Muscle layer of colon (tissue), 2 donors: Measurements from ENCODE around the gene EZH1.
A peak's percentile ranks its signal among the peaks of the same experiment; 100 is the strongest.

Source experiments
- H3K27ac ChIP-seq: one replicate; pipeline ENCODE4 v1.7.0; 2013; ENCODE audit warnings: low read depth, mild to moderate bottlenecking, low read length, moderate library complexity
- H3K27me3 ChIP-seq, 2 donors: one replicate each; pipeline ENCODE4 v1.7.0; 2013; ENCODE audit warnings: low read length in 2 of 2, mild to moderate bottlenecking in 2 of 2; ENCODE audit not compliant: insufficient read depth in 2 of 2, control insufficient read depth in 1 of 2
- H3K36me3 ChIP-seq: one replicate; pipeline ENCODE4 v1.7.0; 2013; ENCODE audit warnings: mild to moderate bottlenecking, low read length; ENCODE audit not compliant: insufficient read depth
- H3K4me1 ChIP-seq: one replicate; pipeline ENCODE4 v1.7.0; 2013; ENCODE audit warnings: mild to moderate bottlenecking, low read length; ENCODE audit not compliant: insufficient read depth
- H3K4me3 ChIP-seq, 2 donors: one replicate each; pipeline ENCODE4 v1.7.0; 2013; ENCODE audit warnings: low read length in 2 of 2, low read depth in 1 of 2, mild to moderate bottlenecking in 1 of 2, moderate library complexity in 1 of 2
- H3K9ac ChIP-seq: one replicate; pipeline ENCODE4 v1.7.0; 2013; ENCODE audit warnings: low read length
- H3K9me3 ChIP-seq: one replicate; pipeline ENCODE4 v1.7.0; 2013; ENCODE audit warnings: mild to moderate bottlenecking, low read length
- donor health status: abdominal sarcoma.
- donor health status: Adenocarcinoma of cecum.

EZH1 gene

DNA sequence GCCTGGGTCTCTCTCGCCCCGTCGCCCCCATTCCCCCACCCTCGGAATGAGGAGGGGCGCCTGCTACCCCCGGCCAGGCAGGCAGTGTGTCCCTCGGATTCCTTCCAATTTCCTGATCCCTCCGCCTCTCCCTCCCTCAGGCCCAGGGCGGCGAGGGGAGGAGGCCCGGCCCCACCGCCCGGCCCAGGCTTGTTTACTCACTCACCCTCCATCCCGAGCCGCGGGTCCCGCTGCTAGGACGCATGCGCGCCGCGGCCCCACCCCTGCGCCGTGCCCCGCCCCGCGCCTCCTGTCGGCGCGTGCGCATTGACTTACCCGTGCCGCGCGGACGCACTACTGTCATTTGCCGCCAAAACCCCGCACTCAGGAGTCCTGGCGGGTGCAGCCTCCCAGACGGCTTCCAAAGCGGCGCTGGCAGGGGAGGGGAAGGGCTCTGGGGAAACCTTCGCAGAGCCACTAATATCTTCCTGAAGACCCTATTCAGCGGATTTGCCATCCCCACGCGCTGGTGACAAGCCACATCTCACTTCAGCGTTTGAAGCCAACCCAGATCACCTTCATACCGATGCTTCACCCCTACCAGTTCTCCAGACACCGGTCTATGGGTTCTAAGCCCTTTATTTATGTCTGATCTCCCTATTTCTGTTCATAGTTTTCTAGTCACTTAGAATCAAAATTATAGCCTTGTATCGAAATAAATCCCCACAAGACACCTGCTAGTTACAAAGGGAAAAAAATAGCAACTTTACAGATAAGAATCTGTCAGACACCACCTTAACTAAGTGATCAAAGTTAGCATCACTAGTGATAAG is at the start of gene EZH1:
EZH1 (minus strand) TSS at position 235 of the 812 bp plus-strand sequence. CDS start 16,099 bp downstream, outside the sequence.
- Histone ChIP-seq H3K27ac (peak within 1 kb of the TSS; percentile 90), H3K9me3 (no peaks in the 10 kb centered on the region), H3K4me1 (peaks cover 12% of the 10 kb centered on the region), H3K36me3 (no peaks in the 10 kb centered on the region), H3K9ac (peak within 1 kb of the TSS; percentile 65), H3K27me3 (no peaks in the 10 kb centered on the region), H3K4me3 (peak within 1 kb of the TSS; percentile 77 to 83)

DNA sequence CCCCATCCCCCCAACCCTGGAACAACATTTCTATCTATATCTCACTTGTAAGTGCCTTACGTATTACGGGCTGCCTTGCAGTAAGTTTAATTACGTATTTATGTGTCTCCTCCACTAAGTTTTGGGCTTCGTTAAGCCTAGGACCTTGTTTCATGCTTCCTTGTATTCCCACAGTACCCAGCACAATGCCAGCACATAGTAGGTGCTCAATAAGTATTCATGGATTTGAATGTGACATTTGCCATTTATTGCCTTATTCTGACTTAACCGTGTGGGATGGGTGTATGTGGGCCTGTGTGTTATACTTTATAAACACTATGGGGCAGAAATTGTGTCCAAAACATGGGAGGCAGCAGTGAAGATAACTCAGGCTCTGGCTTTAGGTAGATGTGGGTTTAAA is 47.7 kb upstream of the EZH1 start:
- H3K27me3 ChIP-seq: peaks cover 1 to 7% of the 10 kb centered on the region in 2 donors
- H3K4me3 ChIP-seq: no peak overlapping the region
- H3K4me1 ChIP-seq: peaks cover 11% of the 10 kb centered on the region
- H3K9ac ChIP-seq: no peak overlapping the region
- H3K27ac ChIP-seq: no peak overlapping the region
- peaks cover 16% of the 10 kb centered on the region for H3K36me3 ChIP-seq
- H3K9me3 ChIP-seq: no peaks in the 10 kb centered on the region

DNA sequence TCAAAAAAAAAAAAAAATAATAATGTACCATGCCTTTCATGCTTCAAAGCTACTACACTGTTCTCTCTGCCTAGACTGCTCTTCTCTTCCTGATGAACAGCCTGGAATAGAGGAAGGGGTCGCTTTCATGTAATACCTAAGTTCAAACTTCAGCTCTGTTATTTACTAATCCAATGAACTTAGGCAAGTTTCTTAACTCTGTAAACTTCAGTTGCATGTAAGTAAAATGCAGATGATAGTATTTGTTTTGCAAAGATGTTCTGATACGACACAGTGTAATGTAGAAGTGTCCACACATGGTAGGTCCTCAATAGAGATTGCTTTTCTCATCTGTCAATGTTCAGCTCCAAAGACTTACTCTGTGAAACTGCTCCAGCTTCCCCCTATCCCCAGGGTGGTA is 47.1 kb upstream of the EZH1 start:
- no peak overlapping the region for H3K4me3 ChIP-seq
- no peaks in the 10 kb centered on the region for H3K9me3 ChIP-seq
- H3K36me3 ChIP-seq: peaks cover 16% of the 10 kb centered on the region
- H3K4me1 ChIP-seq: peaks cover 5% of the 10 kb centered on the region
- peaks cover 7 to 13% of the 10 kb centered on the region in 2 donors for H3K27me3 ChIP-seq
- H3K9ac ChIP-seq: no peak overlapping the region
- H3K27ac ChIP-seq: no peak overlapping the region

DNA sequence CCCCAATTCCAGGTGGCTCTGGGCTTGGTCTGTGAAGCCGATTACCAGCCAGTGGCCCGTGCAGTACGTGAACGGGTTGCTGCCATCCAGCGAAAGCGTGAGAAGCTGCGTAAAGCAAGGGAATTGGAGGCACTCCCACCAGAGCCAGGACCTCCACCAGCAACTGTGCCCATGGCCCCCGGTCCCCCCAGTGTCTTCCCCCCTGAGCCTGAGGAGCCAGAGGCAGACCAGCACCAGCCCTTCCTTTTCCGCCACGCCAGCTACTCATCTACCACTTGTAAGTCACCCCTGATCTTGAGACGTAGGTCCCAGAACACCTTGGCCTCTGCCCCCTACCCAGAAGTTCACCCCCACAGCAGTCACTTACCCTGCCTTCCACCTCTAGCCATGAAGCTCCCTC is 42.4 kb upstream of the EZH1 start:
- Histone ChIP-seq H3K9ac (no peak overlapping the region), H3K27ac (no peak overlapping the region), H3K9me3 (no peaks in the 10 kb centered on the region), H3K27me3 (peaks cover 54 to 59% of the 10 kb centered on the region in 2 donors), H3K4me3 (no peak overlapping the region), H3K4me1 (no peaks in the 10 kb centered on the region), H3K36me3 (no peaks in the 10 kb centered on the region)

DNA sequence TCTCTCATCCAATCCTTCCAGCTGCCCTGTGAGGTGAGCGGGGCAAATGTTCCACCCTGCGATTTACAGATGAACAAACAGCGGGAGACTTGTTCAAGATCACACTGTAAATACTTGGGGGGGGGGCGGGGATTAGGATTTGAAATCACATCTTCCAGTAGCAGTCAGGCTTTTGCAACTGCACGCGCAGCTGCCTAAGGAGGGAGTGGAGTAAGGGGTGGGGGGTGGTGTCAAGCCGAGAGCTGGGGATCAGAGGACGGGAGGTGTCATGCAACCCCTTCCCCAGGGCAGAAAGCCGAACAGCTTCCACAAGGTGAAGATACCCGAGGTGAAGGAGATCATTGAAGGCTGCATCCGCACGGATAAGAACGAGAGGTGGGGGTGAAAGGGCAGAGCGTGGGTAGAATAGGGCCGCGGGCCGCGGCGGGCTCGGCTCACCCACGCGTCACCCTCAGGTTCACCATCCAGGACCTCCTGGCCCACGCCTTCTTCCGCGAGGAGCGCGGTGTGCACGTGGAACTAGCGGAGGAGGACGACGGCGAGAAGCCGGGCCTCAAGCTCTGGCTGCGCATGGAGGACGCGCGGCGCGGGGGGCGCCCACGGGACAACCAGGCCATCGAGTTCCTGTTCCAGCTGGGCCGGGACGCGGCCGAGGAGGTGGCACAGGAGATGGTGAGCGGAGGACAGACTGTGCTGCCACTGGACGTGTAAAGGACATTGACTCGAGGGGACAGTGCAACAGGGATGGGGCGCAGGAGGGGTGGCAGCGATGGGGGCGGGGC is 40.2 kb upstream of the EZH1 start:
- Histone ChIP-seq H3K4me3 (no peak overlapping the region), H3K4me1 (peaks cover 6% of the 10 kb centered on the region), H3K9ac (no peak overlapping the region), H3K27ac (no peak overlapping the region), H3K27me3 (peaks cover 66 to 78% of the 10 kb centered on the region in 2 donors), H3K36me3 (no peaks in the 10 kb centered on the region), H3K9me3 (no peaks in the 10 kb centered on the region)

DNA sequence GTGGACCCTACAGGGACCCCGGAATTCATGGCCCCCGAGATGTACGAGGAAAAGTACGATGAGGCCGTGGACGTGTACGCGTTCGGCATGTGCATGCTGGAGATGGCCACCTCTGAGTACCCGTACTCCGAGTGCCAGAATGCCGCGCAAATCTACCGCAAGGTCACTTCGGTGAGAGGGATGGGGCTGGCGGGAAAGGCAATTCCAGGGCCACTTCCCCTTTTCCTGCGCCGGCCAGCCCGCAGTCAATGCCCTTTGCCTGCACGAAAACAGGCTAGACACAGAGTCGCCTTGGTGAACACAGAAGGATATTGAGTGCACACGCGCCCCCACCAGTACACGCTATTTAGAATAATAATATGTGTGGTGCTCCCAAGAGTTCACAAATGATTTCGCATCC is 39.6 kb upstream of the EZH1 start:
- Histone ChIP-seq H3K27me3 (peaks cover 66 to 81% of the 10 kb centered on the region in 2 donors), H3K4me3 (no peak overlapping the region), H3K4me1 (peaks cover 10% of the 10 kb centered on the region), H3K36me3 (peaks cover 4% of the 10 kb centered on the region), H3K27ac (no peak overlapping the region), H3K9ac (no peak overlapping the region), H3K9me3 (no peaks in the 10 kb centered on the region)

DNA sequence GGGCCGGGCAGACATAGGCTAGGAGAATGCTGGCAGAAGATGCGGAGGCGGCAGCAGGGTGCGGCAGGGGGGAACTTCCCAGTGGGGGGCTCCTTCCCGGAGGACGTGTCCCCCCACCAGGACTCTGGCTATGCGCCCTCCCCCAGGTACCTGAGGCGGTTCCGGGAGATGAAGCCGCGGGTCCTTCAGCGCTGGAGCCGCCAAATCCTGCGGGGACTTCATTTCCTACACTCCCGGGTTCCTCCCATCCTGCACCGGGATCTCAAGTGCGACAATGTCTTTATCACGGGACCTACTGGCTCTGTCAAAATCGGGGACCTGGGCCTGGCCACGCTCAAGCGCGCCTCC is 38.9 kb upstream of the EZH1 start:
- H3K36me3 ChIP-seq: peaks cover 9% of the 10 kb centered on the region
- peaks cover 10% of the 10 kb centered on the region for H3K4me1 ChIP-seq
- no peak overlapping the region for H3K4me3 ChIP-seq
- H3K9ac ChIP-seq: no peak overlapping the region
- H3K27me3 ChIP-seq: peaks cover 66 to 81% of the 10 kb centered on the region in 2 donors
- no peaks in the 10 kb centered on the region for H3K9me3 ChIP-seq
- no peak overlapping the region for H3K27ac ChIP-seq

DNA sequence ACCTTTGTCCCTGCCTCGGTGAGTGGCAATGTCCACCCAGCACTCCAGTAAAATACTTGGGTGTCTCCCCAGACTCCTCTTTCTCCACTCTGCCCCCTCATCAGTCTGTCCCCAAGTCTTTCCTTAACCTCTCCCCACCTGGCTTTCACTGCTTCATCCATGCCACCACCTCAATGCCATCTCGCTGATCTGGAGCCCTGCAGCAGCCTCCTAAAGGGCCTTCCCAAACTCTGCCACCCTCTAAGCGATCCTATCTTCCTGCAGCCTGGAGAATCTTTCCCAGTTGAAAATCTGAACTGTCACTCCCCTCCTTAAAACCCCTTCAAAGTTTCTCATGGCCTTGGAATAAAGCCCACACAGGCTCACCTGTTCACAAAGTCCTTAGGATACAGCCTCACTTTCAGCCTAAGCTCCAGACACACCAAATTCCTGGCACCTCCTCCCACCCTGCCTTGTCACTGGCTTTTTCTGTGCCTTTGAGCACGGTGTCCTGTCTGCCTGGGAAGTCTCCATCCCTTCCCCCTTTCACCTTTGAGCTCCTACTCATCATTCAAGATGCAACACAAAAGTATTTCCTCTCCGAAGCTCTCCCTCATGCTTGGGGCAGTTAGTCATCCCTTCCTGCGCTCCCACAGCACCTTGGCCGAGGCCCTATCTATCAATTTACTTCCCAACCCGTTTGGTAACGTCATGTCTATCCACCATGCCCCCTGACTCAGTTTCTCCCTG is 38.4 kb upstream of the EZH1 start:
- Histone ChIP-seq H3K9me3 (no peaks in the 10 kb centered on the region), H3K27ac (no peak overlapping the region), H3K4me1 (peaks cover 10% of the 10 kb centered on the region), H3K4me3 (no peak overlapping the region), H3K27me3 (peaks cover 66 to 81% of the 10 kb centered on the region in 2 donors), H3K9ac (no peak overlapping the region), H3K36me3 (peaks cover 15% of the 10 kb centered on the region)

DNA sequence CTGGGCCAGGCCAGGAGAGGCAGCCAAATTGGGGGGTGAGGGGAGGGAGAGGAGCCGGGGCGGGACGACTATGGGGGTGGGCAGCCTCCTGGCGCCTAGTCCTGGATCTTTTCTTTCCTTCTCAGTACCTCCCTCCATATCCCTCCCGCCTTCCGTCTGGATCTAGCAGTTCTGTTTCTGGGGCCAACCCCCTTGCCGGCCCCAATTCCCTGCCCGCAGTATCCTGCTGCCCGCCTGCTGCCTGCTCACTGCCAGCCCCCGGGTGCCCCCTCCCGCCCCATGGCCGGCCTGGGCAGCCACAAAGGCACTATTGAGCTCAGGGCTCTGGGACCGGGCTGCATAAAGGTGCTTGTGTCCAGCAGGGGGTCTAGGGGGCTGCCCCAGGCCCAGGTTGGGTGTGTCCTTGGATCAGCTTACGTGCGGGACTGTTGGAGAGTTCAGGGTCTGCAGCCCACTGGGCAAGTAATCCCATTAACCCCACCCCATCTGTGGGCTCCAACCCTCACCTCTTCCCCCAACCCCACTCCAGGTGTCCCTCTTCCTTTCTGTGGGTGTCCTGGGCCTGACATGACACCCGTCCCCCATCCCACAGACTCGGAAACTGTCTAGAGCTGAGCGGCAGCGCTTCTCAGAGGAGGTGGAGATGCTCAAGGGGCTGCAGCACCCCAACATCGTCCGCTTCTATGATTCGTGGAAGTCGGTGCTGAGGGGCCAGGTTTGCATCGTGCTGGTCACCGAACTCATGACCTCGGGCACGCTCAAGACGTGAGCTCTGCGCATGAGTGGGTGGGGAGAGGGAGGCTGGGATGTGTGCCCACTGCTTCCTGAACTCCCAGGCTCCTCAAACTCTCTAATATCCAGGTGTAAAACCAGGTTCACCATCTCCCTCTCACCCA is 37.6 kb upstream of the EZH1 start:
- Histone ChIP-seq H3K27ac (no peak overlapping the region), H3K9ac (no peak overlapping the region), H3K9me3 (no peaks in the 10 kb centered on the region), H3K36me3 (peaks cover 22% of the 10 kb centered on the region), H3K4me3 (no peak overlapping the region), H3K27me3 (peaks cover 63 to 73% of the 10 kb centered on the region in 2 donors), H3K4me1 (peaks cover 10% of the 10 kb centered on the region)

DNA sequence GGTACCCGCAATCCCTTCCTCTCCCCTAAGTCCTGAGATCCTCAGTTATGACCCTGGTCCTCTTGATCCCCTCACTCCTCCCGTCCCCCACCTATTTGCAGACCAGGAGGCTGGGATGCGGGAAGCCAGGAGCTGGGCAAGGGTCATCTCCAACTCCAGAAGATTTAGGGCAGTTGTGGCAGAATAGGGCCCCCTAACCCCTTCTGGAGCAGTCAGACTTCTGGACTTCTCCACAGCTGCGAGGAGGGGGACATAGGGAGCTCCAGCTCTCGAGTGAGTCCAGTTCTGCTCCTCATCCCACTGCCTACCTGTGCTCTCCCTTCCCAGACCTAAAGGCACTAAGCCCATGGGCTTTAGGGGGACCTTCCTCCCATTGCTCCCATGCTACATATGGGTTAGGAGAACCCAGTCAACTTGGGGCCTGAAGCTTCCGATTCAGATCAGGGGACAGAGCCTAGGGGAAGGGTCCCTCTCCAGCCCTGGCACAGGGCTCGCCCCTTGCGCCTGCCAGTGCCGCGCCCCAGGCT is 36.9 kb upstream of the EZH1 start:
- Histone ChIP-seq H3K4me3 (no peak overlapping the region), H3K36me3 (peaks cover 22% of the 10 kb centered on the region), H3K27ac (no peak overlapping the region), H3K27me3 (peaks cover 56 to 66% of the 10 kb centered on the region in 2 donors), H3K9ac (no peak overlapping the region), H3K9me3 (no peaks in the 10 kb centered on the region), H3K4me1 (peaks cover 10% of the 10 kb centered on the region)
